ENCODE results near the gene BIN1.

The BIN1 gene

DNA sequence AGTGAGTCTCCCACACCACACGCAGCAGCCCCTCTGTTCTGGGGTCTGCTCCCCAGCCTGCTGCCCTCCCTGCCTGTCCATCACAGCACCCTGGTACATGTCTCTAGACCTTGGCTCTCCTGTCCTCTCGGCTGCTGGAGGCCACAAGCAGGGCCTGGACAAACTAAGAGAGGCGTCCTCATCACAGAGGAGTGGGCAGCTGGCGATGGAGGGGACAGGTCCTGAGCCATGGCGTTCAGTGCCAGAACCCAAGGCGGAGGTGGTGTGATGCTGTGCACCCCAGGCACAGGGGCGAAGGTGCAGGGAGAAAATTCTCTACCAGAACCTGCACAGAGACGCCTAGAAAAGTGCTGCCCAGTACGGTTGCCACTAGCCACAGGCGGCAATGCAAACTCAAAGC lies 47.4 kb downstream of the BIN1 start:
- Histone ChIP-seq H3K27ac (ENCODE audit: low read length, poor library complexity, severe bottlenecking) (no peak overlapping the region), H3K9ac (ENCODE audit: low read length) (no peak overlapping the region), H2BK15ac (ENCODE audit: low read depth, poor library complexity, severe bottlenecking) (peak overlapping the region; percentile 82), H3K4me2 (ENCODE audit: low read length, poor library complexity, severe bottlenecking) (no peak overlapping the region), H4K91ac (ENCODE audit: low read length) (peak overlapping the region; percentile 64), H2AK5ac (ENCODE audit: low read length, severe bottlenecking) (no peak overlapping the region), H4K8ac (ENCODE audit: low read length) (no peak overlapping the region), H3K27me3 (ENCODE audit: control insufficient read depth in 1 of 2, insufficient read depth in 1 of 2, low read length in 2 of 2) (no peaks in the 10 kb centered on the region), H2AFZ (ENCODE audit: low read depth, low read length) (no peak overlapping the region), H3K79me1 (replicated peaks; ENCODE audit: low read length, poor library complexity, severe bottlenecking) (peaks cover 39% of the 10 kb centered on the region), H3K4ac (ENCODE audit: low read depth in 1 of 2, low read length in 2 of 2) (no peak overlapping the region), H3K36me3 (ENCODE audit: control insufficient read depth in 1 of 2, insufficient read depth in 2 of 2, low read depth in 1 of 2, low read length in 2 of 2) (peaks cover 77 to 94% of the 10 kb centered on the region in 2 experiments), H3K9me3 (ENCODE audit: control insufficient read depth, low read length) (no peaks in the 10 kb centered on the region), H2BK5ac (ENCODE audit: low read depth, low read length, poor library complexity, severe bottlenecking) (no peak overlapping the region), H2BK120ac (ENCODE audit: low read depth, low read length) (no peak overlapping the region), H3K4me1 (ENCODE audit: control insufficient read depth, insufficient read depth, low read depth, low read length) (peaks cover 22% of the 10 kb centered on the region), H2BK12ac (ENCODE audit: low read length in 2 of 2) (peak overlapping the region in 1 of 2 experiments; percentile 73), H3K18ac (ENCODE audit: low read depth in 1 of 2, low read length in 2 of 2) (no peak overlapping the region), H3K4me3 (ENCODE audit: insufficient read depth in 1 of 2, low read depth in 1 of 2, low read length in 2 of 2) (no peak overlapping the region), H3K14ac (ENCODE audit: low read length in 2 of 2) (peak overlapping the region in 1 of 2 experiments; percentile 47), H3K23ac (ENCODE audit: low read length in 2 of 2) (peak overlapping the region in 1 of 2 experiments; percentile 28)
- 92% methylated on average over 10 of the region's 10 CpGs for WGBS
- DNase-seq, result no peak

DNA sequence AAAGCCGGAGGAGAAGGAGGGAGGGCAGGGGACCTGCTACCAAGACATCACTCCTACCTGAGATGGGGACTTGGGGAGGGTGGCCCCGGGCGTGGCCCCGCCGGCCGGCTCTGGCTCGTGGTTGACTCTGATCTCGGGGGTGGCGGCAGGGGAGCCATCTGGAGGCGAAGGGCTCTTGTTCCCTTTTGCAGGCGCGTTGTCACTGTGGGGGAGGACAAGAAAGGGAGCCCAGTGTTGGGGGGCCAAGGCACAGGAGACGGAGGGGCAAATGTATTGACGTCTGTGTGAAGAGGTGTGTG lies 48.1 kb downstream of the BIN1 start:
- no peak overlapping the region for H2BK12ac ChIP-seq (ENCODE audit: low read length in 2 of 2)
- H2BK5ac ChIP-seq (ENCODE audit: low read depth, low read length, poor library complexity, severe bottlenecking), result no peak overlapping the region
- WGBS, result 91% methylated on average over 14 of the region's 14 CpGs

DNA sequence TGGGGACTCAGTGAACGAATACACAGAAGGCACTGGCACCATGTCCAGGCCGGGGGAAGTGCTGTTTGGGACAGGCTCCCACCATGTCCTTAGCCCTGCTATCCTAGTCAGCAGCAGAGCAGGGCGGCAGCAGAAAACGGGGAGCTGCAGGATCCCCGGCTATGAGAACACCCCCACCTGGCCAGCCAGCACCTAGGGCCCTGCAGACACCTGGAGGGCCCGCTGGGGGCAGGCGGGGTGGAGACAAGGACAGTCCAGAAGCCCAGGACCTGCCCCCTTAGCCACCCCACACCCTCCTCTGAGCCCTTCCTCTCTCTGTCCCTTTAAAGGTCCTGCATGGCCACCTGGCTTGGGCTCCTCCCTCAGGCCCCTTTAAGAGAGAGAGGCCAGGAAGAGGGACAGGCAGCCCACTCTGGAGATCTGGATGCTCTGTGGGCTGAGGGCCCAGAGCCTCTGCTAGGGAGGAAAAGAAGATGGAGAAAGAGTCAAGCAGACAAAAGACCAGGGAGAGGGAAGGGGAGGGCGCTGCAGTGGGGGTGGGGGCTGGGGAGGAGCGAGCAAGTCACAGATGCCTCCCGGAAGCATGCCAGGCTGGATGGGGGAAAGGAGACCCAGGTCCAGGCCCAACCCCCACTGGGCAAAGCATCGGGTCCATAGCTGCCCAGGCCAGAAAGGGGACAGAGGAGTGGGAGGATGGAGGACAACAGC lies 48.6 kb downstream of the BIN1 start:
- H2BK120ac ChIP-seq (ENCODE audit: low read depth, low read length), result no peak overlapping the region
- H3K27me3 ChIP-seq (ENCODE audit: control insufficient read depth in 1 of 2, insufficient read depth in 1 of 2, low read length in 2 of 2), result no peaks in the 10 kb centered on the region
- no peak overlapping the region for H3K4me3 ChIP-seq (ENCODE audit: insufficient read depth in 1 of 2, low read depth in 1 of 2, low read length in 2 of 2)
- no peak overlapping the region for H2AK5ac ChIP-seq (ENCODE audit: low read length, severe bottlenecking)
- H2BK5ac ChIP-seq (ENCODE audit: low read depth, low read length, poor library complexity, severe bottlenecking), result no peak overlapping the region
- H2BK12ac ChIP-seq (ENCODE audit: low read length in 2 of 2), result no peak overlapping the region
- WGBS, result 98% methylated on average over 11 of the region's 11 CpGs
- no peak overlapping the region for H3K23ac ChIP-seq (ENCODE audit: low read length in 2 of 2)
- no peaks in the 10 kb centered on the region for H3K9me3 ChIP-seq (ENCODE audit: control insufficient read depth, low read length)
- no peak overlapping the region for H2AFZ ChIP-seq (ENCODE audit: low read depth, low read length)
- no peak overlapping the region for H3K4me2 ChIP-seq (ENCODE audit: low read length, poor library complexity, severe bottlenecking)
- no peak for DNase-seq
- no peak overlapping the region for H3K14ac ChIP-seq (ENCODE audit: low read length in 2 of 2)
- H3K36me3 ChIP-seq (ENCODE audit: control insufficient read depth in 1 of 2, insufficient read depth in 2 of 2, low read depth in 1 of 2, low read length in 2 of 2), result peaks cover 80 to 96% of the 10 kb centered on the region in 2 experiments
- H4K8ac ChIP-seq (ENCODE audit: low read length), result no peak overlapping the region
- H3K27ac ChIP-seq (ENCODE audit: low read length, poor library complexity, severe bottlenecking), result no peak overlapping the region
- H3K9ac ChIP-seq (ENCODE audit: low read length), result no peak overlapping the region
- H3K4me1 ChIP-seq (ENCODE audit: control insufficient read depth, insufficient read depth, low read depth, low read length), result peaks cover 17% of the 10 kb centered on the region
- peaks cover 37% of the 10 kb centered on the region for H3K79me1 ChIP-seq (replicated peaks; ENCODE audit: low read length, poor library complexity, severe bottlenecking)
- H4K91ac ChIP-seq (ENCODE audit: low read length), result no peak overlapping the region
- no peak overlapping the region for H3K4ac ChIP-seq (ENCODE audit: low read depth in 1 of 2, low read length in 2 of 2)
- H2BK15ac ChIP-seq (ENCODE audit: low read depth, poor library complexity, severe bottlenecking), result no peak overlapping the region
- H3K18ac ChIP-seq (ENCODE audit: low read depth in 1 of 2, low read length in 2 of 2), result no peak overlapping the region

More for the DNA sequence above, 48.1 kb downstream of the BIN1 start:
- Histone ChIP-seq H3K27ac (ENCODE audit: low read length, poor library complexity, severe bottlenecking) (no peak overlapping the region), H2AK5ac (ENCODE audit: low read length, severe bottlenecking) (no peak overlapping the region), H3K9me3 (ENCODE audit: control insufficient read depth, low read length) (no peaks in the 10 kb centered on the region), H3K9ac (ENCODE audit: low read length) (no peak overlapping the region), H3K18ac (ENCODE audit: low read depth in 1 of 2, low read length in 2 of 2) (no peak overlapping the region), H3K4me1 (ENCODE audit: control insufficient read depth, insufficient read depth, low read depth, low read length) (peaks cover 17% of the 10 kb centered on the region), H3K79me1 (replicated peaks; ENCODE audit: low read length, poor library complexity, severe bottlenecking) (peaks cover 42% of the 10 kb centered on the region), H2AFZ (ENCODE audit: low read depth, low read length) (no peak overlapping the region), H4K91ac (ENCODE audit: low read length) (no peak overlapping the region), H3K4me2 (ENCODE audit: low read length, poor library complexity, severe bottlenecking) (no peak overlapping the region), H3K23ac (ENCODE audit: low read length in 2 of 2) (no peak overlapping the region), H3K14ac (ENCODE audit: low read length in 2 of 2) (no peak overlapping the region), H3K4ac (ENCODE audit: low read depth in 1 of 2, low read length in 2 of 2) (no peak overlapping the region), H2BK15ac (ENCODE audit: low read depth, poor library complexity, severe bottlenecking) (peak overlapping the region; percentile 31), H4K8ac (ENCODE audit: low read length) (no peak overlapping the region), H3K27me3 (ENCODE audit: control insufficient read depth in 1 of 2, insufficient read depth in 1 of 2, low read length in 2 of 2) (no peaks in the 10 kb centered on the region), H3K36me3 (ENCODE audit: control insufficient read depth in 1 of 2, insufficient read depth in 2 of 2, low read depth in 1 of 2, low read length in 2 of 2) (peaks cover 80 to 96% of the 10 kb centered on the region in 2 experiments), H2BK120ac (ENCODE audit: low read depth, low read length) (peak overlapping the region; percentile 36), H3K4me3 (ENCODE audit: insufficient read depth in 1 of 2, low read depth in 1 of 2, low read length in 2 of 2) (no peak overlapping the region)
- no peak for DNase-seq

DNA sequence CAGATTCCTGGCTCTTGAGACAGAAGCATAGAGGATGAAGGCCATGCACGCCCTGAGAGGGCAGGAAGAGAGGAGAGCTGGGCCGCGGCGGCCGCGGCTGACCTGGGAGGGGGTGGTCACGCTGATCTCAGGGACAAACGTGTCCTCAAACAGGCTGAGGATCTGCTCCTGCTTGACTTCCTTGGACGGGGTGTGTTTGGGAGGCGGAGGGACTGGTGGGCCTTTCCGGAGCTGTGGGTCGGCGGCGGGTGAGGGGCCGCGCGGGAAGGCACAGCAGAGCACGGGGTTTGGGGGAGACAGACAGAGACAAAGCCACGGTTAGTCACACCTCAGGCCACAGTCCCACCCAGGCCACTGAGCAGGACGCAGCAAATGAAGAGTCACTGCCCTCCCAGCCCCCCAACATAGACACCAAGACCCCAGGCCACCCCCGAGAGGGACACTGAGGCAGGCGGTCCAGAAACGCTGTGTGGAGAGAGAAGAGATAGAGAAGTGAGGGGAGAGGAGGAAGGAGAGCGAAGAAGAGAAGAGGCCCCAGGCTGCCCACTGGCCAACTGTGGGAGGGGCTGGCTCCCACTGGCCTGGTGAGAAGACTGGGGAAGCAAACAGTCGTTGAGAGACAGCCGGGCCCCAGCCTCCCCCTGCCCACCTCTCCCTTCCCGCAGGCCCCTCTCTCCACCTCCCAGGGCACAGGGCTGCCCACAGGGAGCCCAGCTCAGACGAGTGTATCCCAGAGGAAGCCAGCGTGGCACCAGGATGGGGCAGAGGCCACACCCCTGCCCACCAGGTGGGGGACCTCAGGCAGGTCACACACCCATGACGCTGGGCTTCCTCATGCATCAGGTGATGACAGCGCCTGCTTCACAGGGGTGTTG lies 49.3 kb downstream of the BIN1 start:
- H2BK12ac ChIP-seq (ENCODE audit: low read length in 2 of 2), result no peak overlapping the region
- no peak overlapping the region for H3K4me3 ChIP-seq (ENCODE audit: insufficient read depth in 1 of 2, low read depth in 1 of 2, low read length in 2 of 2)
- H2BK5ac ChIP-seq (ENCODE audit: low read depth, low read length, poor library complexity, severe bottlenecking), result no peak overlapping the region
- H2AK5ac ChIP-seq (ENCODE audit: low read length, severe bottlenecking), result no peak overlapping the region
- no peak overlapping the region for H3K4ac ChIP-seq (ENCODE audit: low read depth in 1 of 2, low read length in 2 of 2)
- no peak overlapping the region for H3K23ac ChIP-seq (ENCODE audit: low read length in 2 of 2)
- no peaks in the 10 kb centered on the region for H3K9me3 ChIP-seq (ENCODE audit: control insufficient read depth, low read length)
- H3K14ac ChIP-seq (ENCODE audit: low read length in 2 of 2), result peak overlapping the region in 1 of 2 experiments; percentile 29
- H2AFZ ChIP-seq (ENCODE audit: low read depth, low read length), result no peak overlapping the region
- H3K9ac ChIP-seq (ENCODE audit: low read length), result no peak overlapping the region
- DNase-seq, result no peak
- H3K79me1 ChIP-seq (replicated peaks; ENCODE audit: low read length, poor library complexity, severe bottlenecking), result peaks cover 33% of the 10 kb centered on the region
- no peak overlapping the region for H3K18ac ChIP-seq (ENCODE audit: low read depth in 1 of 2, low read length in 2 of 2)
- H4K91ac ChIP-seq (ENCODE audit: low read length), result no peak overlapping the region
- H3K27ac ChIP-seq (ENCODE audit: low read length, poor library complexity, severe bottlenecking), result no peak overlapping the region
- no peak overlapping the region for H3K4me2 ChIP-seq (ENCODE audit: low read length, poor library complexity, severe bottlenecking)
- WGBS, result 93% methylated on average over 24 of the region's 31 CpGs
- H2BK120ac ChIP-seq (ENCODE audit: low read depth, low read length), result no peak overlapping the region
- H3K36me3 ChIP-seq (ENCODE audit: control insufficient read depth in 1 of 2, insufficient read depth in 2 of 2, low read depth in 1 of 2, low read length in 2 of 2), result peaks cover 80 to 96% of the 10 kb centered on the region in 2 experiments
- no peak overlapping the region for H4K8ac ChIP-seq (ENCODE audit: low read length)
- peaks cover 20% of the 10 kb centered on the region for H3K4me1 ChIP-seq (ENCODE audit: control insufficient read depth, insufficient read depth, low read depth, low read length)
- H3K27me3 ChIP-seq (ENCODE audit: control insufficient read depth in 1 of 2, insufficient read depth in 1 of 2, low read length in 2 of 2), result no peaks in the 10 kb centered on the region
- H2BK15ac ChIP-seq (ENCODE audit: low read depth, poor library complexity, severe bottlenecking), result no peak overlapping the region

Data from mesenchymal stem cell (in vitro differentiated cells and primary cell).